Activated T-cell treated with anti-CD3 and anti-CD28 coated beads, Interleukin-2, amount 50 U/mL, for 4 hours (primary cell): ENCODE measurements around the gene SERTM1. TPM values are rescaled to one million over a fixed set of nuclear protein-coding genes. Genes with fewer than 3 reads are reported as not detected.

Experiments used
- ATAC-seq, 2 donors: fragments of 200-7000 bp; cut with Tn5 transposase; one replicate each; pipeline ENCODE4 v1.10.0; 2021
- DNase-seq: peaks from one replicate; pipeline ENCODE4 v3.0.0-alpha.2; 2020
- H3K27me3 Mint-ChIP-seq: one replicate; pipeline ENCODE4 v1.8.0; 2021; ENCODE audit warnings: low read depth, mixed read lengths
- H3K36me3 Mint-ChIP-seq: one replicate; pipeline ENCODE4 v1.8.0; 2022; ENCODE audit warnings: mixed read lengths; ENCODE audit not compliant: insufficient read depth
- H3K4me1 Mint-ChIP-seq: one replicate; pipeline ENCODE4 v1.8.0; 2021; ENCODE audit warnings: low read depth, mixed read lengths
- H3K4me3 Mint-ChIP-seq: one replicate; pipeline ENCODE4 v1.8.0; 2021; ENCODE audit warnings: mild to moderate bottlenecking, moderate library complexity, mixed read lengths
- H3K9me3 Mint-ChIP-seq: one replicate; pipeline ENCODE4 v1.8.0; 2021; ENCODE audit warnings: mixed read lengths
- total RNA-seq, 3 donors: library from RNA; stranded (reverse); gene quantifications; one replicate each; pipeline ENCODE4 v1.2.1, GENCODE V29; 2021

Gene SERTM1
- not detected for total RNA-seq

GRCh38 chr13:36673838-36674326 lies at the start of gene SERTM1:
SERTM1 (plus strand) TSS chr13:36674020; CDS start chr13:36695079, 21,059 bp downstream.
- ATAC-seq (peak in 1 of 2 donors; percentile 31), DNase-seq (no peak)
- no peaks in the 10 kb centered on the region for H3K36me3 Mint-ChIP-seq
- no peaks in the 10 kb centered on the region for H3K9me3 Mint-ChIP-seq
- H3K27me3 Mint-ChIP-seq = peaks cover 39% of the 10 kb centered on the region
- H3K4me3 Mint-ChIP-seq = no peak within 1 kb of the TSS
- H3K4me1 Mint-ChIP-seq = no peaks in the 10 kb centered on the region

- ATAC-seq (no peak), DNase-seq (no peak)
- H3K4me3 Mint-ChIP-seq = no peak overlapping the region
- H3K4me1 Mint-ChIP-seq = no peaks in the 10 kb centered on the region
- H3K9me3 Mint-ChIP-seq = no peaks in the 10 kb centered on the region
- no peaks in the 10 kb centered on the region for H3K27me3 Mint-ChIP-seq
- no peaks in the 10 kb centered on the region for H3K36me3 Mint-ChIP-seq
Measured at GRCh38 chr13:36628377-36629056, 45.3 kb upstream of the SERTM1 start.

GRCh38 chr13:36629057-36629385 lies 44.8 kb upstream of the SERTM1 start:
- DNase-seq = no peak
- H3K4me3 Mint-ChIP-seq = no peak overlapping the region
- no peaks in the 10 kb centered on the region for H3K36me3 Mint-ChIP-seq
- ATAC-seq = no peak
- no peaks in the 10 kb centered on the region for H3K4me1 Mint-ChIP-seq
- no peaks in the 10 kb centered on the region for H3K9me3 Mint-ChIP-seq
- no peaks in the 10 kb centered on the region for H3K27me3 Mint-ChIP-seq

GRCh38 chr13:36630181-36630803 lies 43.5 kb upstream of the SERTM1 start:
- Mint-ChIP-seq H3K9me3 (no peaks in the 10 kb centered on the region), H3K4me1 (no peaks in the 10 kb centered on the region), H3K36me3 (no peaks in the 10 kb centered on the region), H3K27me3 (no peaks in the 10 kb centered on the region), H3K4me3 (no peak overlapping the region)
- DNase-seq (no peak), ATAC-seq (no peak)

- no peaks in the 10 kb centered on the region for H3K27me3 Mint-ChIP-seq
- no peaks in the 10 kb centered on the region for H3K9me3 Mint-ChIP-seq
- no peak overlapping the region for H3K4me3 Mint-ChIP-seq
- ATAC-seq = no peak
- no peaks in the 10 kb centered on the region for H3K4me1 Mint-ChIP-seq
- H3K36me3 Mint-ChIP-seq = no peaks in the 10 kb centered on the region
- DNase-seq = no peak
Measured at GRCh38 chr13:36639610-36640009, 34.2 kb upstream of the SERTM1 start.

DNA sequence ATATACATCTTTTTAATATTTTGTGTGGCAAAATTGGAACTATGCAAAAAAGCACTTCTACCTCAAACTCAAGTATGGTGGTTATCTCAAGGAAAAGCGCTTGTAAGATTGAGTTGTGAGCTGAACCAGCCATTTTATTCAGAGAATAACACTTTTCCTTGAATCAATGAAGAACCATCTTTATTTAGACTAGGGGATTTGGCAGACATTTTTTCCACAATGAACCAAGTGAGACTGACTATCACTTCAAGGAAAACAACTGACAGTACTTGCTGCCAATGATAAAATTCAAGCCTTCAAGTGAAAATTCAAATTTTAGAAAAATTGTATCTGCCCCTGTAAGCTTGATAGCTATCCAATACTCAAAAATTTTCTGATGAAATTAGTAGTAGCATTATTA lies 23.2 kb upstream of the SERTM1 start:
- Mint-ChIP-seq H3K4me3 (no peak overlapping the region), H3K4me1 (no peaks in the 10 kb centered on the region), H3K27me3 (no peaks in the 10 kb centered on the region), H3K9me3 (peaks cover 3% of the 10 kb centered on the region), H3K36me3 (no peaks in the 10 kb centered on the region)
- no peak for ATAC-seq
- no peak for DNase-seq

DNA sequence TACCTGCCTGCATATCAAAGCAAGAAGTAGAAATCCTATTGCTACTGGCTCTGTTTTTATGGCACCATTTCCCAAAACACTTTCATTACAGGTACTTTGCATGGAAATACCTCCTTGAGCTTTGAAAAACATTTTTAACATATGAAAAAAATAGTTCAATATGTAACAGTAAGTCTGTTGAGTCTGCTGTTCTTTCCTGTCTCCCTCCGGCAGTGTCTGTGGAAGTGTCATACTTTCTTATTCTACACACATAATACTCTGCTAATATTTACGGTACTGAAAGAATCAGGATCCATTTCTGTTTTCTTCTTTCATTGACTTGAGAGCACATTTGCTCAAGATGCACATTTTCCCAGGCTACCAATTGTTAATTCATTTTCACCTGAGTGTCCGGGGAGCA lies 8.2 kb upstream of the SERTM1 start:
- H3K4me1 Mint-ChIP-seq = no peaks in the 10 kb centered on the region
- no peak overlapping the region for H3K4me3 Mint-ChIP-seq
- H3K27me3 Mint-ChIP-seq = peaks cover 10% of the 10 kb centered on the region
- no peaks in the 10 kb centered on the region for H3K9me3 Mint-ChIP-seq
- H3K36me3 Mint-ChIP-seq = no peaks in the 10 kb centered on the region
- ATAC-seq = no peak
- no peak for DNase-seq

GRCh38 chr13:36666477-36667229 lies 7.2 kb upstream of the SERTM1 start:
- Mint-ChIP-seq H3K36me3 (no peaks in the 10 kb centered on the region), H3K4me3 (no peak overlapping the region), H3K9me3 (no peaks in the 10 kb centered on the region), H3K4me1 (no peaks in the 10 kb centered on the region), H3K27me3 (peaks cover 10% of the 10 kb centered on the region)
- DNase-seq (no peak), ATAC-seq (no peak)

DNA sequence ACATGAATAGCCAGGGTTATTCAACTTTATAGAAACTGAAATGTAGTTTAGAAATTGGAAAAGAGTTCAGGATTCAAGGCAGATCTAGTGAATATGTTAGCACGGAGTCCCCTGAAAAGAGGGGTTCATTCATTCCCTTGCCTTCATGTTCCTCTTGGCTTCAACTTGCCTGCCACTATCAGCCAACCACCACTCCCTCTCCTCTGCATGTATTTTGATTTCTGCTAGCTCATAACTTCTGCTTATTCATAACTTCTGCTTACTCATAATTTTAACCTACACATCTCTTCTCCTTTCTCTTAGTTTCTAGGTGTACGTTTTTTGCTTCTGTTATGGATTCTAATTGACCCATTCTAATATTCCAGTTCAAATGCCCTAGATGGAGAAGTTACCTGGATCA lies 5.5 kb upstream of the SERTM1 start:
- ATAC-seq = no peak
- peaks cover 24% of the 10 kb centered on the region for H3K27me3 Mint-ChIP-seq
- no peak overlapping the region for H3K4me3 Mint-ChIP-seq
- no peaks in the 10 kb centered on the region for H3K4me1 Mint-ChIP-seq
- DNase-seq = no peak
- H3K9me3 Mint-ChIP-seq = no peaks in the 10 kb centered on the region
- H3K36me3 Mint-ChIP-seq = no peaks in the 10 kb centered on the region

DNA sequence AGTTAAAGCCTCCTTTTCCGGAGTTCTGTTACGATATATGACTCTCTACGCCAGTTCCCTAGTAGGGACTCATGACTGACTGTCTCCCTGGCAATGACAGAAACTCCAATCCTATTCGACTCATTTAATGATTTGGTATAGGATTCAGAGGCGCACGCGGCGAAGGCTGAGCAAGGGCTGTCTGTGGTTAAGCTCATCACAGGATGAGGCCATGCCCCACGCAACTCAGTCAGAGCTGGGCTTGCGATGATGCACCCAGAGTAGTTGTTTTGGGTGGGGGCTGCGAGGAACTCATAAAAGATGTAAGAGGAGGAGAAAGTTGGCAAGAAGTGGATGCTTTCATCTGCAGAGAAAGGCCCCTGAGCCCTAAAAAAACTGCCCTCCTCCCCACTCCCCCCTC lies 468 bp upstream of the SERTM1 start:
- Mint-ChIP-seq H3K4me1 (no peaks in the 10 kb centered on the region), H3K36me3 (no peaks in the 10 kb centered on the region), H3K9me3 (no peaks in the 10 kb centered on the region), H3K4me3 (no peak overlapping the region), H3K27me3 (peaks cover 39% of the 10 kb centered on the region)
- DNase-seq = no peak
- peak in 1 of 2 donors; percentile 32 for ATAC-seq

DNA sequence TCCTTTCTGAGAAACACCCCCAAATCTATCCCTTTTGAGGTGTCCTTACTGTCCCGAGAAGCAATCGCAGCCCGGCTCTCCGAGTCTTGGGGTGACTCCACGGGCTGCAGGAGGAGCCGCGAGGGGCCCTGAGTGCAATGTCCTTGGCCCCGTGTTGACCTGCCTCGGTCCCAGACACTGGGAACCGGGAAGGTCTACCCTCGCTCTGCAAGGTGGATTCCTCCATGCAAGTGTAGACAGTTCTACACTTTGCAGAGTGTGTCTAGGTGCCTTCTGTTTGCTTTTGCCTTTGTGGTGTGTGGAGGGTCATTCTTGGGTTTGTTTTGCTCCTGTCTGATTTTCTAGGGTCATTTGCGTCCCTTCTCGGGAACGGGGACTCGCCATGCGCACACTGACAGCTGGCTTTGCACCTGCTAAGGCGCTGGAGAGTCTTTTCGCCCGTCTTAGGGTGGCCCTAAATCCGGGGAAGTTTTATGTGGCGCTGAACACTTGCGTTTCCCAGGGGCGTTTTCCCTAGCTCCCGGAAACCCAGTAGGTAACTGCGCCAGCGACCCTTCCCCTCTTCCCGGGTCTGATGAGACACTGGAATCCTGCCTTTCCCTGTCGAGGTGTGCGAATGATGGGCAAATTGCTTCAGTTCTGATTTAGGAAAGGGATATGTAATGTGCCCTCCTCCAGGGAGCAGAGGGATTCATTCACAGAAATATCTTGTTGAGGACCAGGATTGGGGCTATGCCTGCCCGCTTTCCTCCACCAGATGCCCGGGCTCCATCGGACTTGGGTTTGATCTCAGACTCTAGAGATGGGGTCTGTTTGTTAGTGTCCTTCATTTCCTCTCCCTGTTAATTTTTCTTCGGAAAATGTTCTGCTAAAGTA lies 755 bp downstream of the SERTM1 start:
- Mint-ChIP-seq H3K27me3 (peaks cover 37% of the 10 kb centered on the region), H3K9me3 (no peaks in the 10 kb centered on the region), H3K4me3 (no peak overlapping the region), H3K36me3 (no peaks in the 10 kb centered on the region), H3K4me1 (no peaks in the 10 kb centered on the region)
- DNase-seq (no peak), ATAC-seq (peak in 1 of 2 donors; percentile 23)

DNA sequence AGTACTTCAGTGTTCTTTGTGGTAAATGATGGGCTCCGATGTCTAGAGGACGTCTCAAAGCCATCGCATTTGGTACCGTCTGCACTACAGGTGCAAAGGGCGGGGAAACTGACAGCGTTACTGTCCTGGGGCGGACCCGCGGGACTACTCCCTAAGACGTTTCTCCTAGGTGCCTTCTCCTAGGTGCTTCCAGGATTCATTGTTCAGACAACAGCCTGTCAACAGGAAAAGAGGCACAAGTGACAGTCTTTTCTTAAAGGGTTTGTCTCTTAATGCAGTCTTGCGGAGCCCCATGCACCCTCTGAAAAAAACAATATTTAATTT lies 1.4 kb downstream of the SERTM1 start:
- ATAC-seq (no peak), DNase-seq (no peak)
- H3K9me3 Mint-ChIP-seq = no peaks in the 10 kb centered on the region
- peaks cover 39% of the 10 kb centered on the region for H3K27me3 Mint-ChIP-seq
- H3K4me3 Mint-ChIP-seq = no peak overlapping the region
- no peaks in the 10 kb centered on the region for H3K36me3 Mint-ChIP-seq
- no peaks in the 10 kb centered on the region for H3K4me1 Mint-ChIP-seq

- H3K4me1 Mint-ChIP-seq = no peaks in the 10 kb centered on the region
- ATAC-seq = no peak
- H3K36me3 Mint-ChIP-seq = no peaks in the 10 kb centered on the region
- no peak for DNase-seq
- H3K27me3 Mint-ChIP-seq = peaks cover 8% of the 10 kb centered on the region
- H3K9me3 Mint-ChIP-seq = peaks cover 3% of the 10 kb centered on the region
- no peak overlapping the region for H3K4me3 Mint-ChIP-seq
Measured at GRCh38 chr13:36680913-36681312, 7.1 kb downstream of the SERTM1 start.

- DNase-seq = no peak
- H3K4me3 Mint-ChIP-seq = no peak overlapping the region
Measured at GRCh38 chr13:36681894-36682624, 8.2 kb downstream of the SERTM1 start.

More at GRCh38 chr13:36681894-36682624, 8.2 kb downstream of the SERTM1 start:
- Mint-ChIP-seq H3K27me3 (peaks cover 7% of the 10 kb centered on the region), H3K9me3 (peaks cover 3% of the 10 kb centered on the region), H3K4me1 (no peaks in the 10 kb centered on the region), H3K36me3 (no peaks in the 10 kb centered on the region)
- no peak for ATAC-seq
